Nephron (organoid): ENCODE results near the gene PLA2G12B.

Source experiments
- H3K27ac Mint-ChIP-seq, 3 experiments: 2 replicates each; pipeline ENCODE4 v1.8.0; 2020; ENCODE audit warnings: mixed read lengths in 3 of 3, mild to moderate bottlenecking in 2 of 3, moderate library complexity in 1 of 3
- H3K27me3 Mint-ChIP-seq: 2 replicates; pipeline ENCODE4 v1.8.0; 2021; ENCODE audit warnings: low read depth, mild to moderate bottlenecking, moderate library complexity, mixed read lengths
- H3K36me3 Mint-ChIP-seq: 2 replicates; pipeline ENCODE4 v1.8.0; 2020; ENCODE audit warnings: low read depth, mixed read lengths
- H3K4me1 Mint-ChIP-seq: 2 replicates; pipeline ENCODE4 v1.8.0; 2020; ENCODE audit warnings: mixed read lengths
- H3K4me3 Mint-ChIP-seq, 3 experiments: 2 replicates each; pipeline ENCODE4 v1.8.0; 2020; ENCODE audit warnings: mild to moderate bottlenecking in 3 of 3, mixed read lengths in 3 of 3, moderate library complexity in 2 of 3
- H3K9me3 Mint-ChIP-seq: 2 replicates; pipeline ENCODE4 v1.8.0; 2020; ENCODE audit warnings: mixed read lengths
- CTCF ChIP-seq, 3 experiments: fragments of 200-600 bp; sonication (generic); IDR thresholded peaks; one replicate each; pipeline ENCODE4 v1.5.0; 2021; ENCODE audit warnings: antibody characterized with exemption in 3 of 3; ENCODE audit not compliant: unreplicated experiment in 3 of 3

The PLA2G12B gene

GRCh38 chr10:72981882-72982529 is 27.4 kb upstream of the PLA2G12B start:
- peaks cover 7% of the 10 kb centered on the region for H3K36me3 Mint-ChIP-seq
- H3K9me3 Mint-ChIP-seq: peaks cover 43% of the 10 kb centered on the region
- no peaks in the 10 kb centered on the region for H3K4me1 Mint-ChIP-seq
- no peak overlapping the region for H3K4me3 Mint-ChIP-seq
- H3K27ac Mint-ChIP-seq: no peak overlapping the region
- no peaks in the 10 kb centered on the region for H3K27me3 Mint-ChIP-seq
- no peak for TF ChIP-seq CTCF (IDR thresholded peaks at IDR 0.05; ENCODE audit: unreplicated experiment in 3 of 3)

GRCh38 chr10:72981028-72981881 is 26.6 kb upstream of the PLA2G12B start:
- Mint-ChIP-seq H3K4me1 (no peaks in the 10 kb centered on the region), H3K27ac (no peak overlapping the region), H3K4me3 (no peak overlapping the region), H3K36me3 (peaks cover 8% of the 10 kb centered on the region), H3K9me3 (peaks cover 47% of the 10 kb centered on the region), H3K27me3 (no peaks in the 10 kb centered on the region)
- no peak for TF ChIP-seq CTCF (IDR thresholded peaks at IDR 0.05; ENCODE audit: unreplicated experiment in 3 of 3)

- Mint-ChIP-seq H3K36me3 (peaks cover 8% of the 10 kb centered on the region), H3K27me3 (no peaks in the 10 kb centered on the region), H3K4me3 (no peak overlapping the region), H3K27ac (no peak overlapping the region), H3K4me1 (no peaks in the 10 kb centered on the region), H3K9me3 (peaks cover 54% of the 10 kb centered on the region)
- TF ChIP-seq CTCF (IDR thresholded peaks at IDR 0.05; ENCODE audit: unreplicated experiment in 3 of 3): no peak
Observed at GRCh38 chr10:72980348-72980747, 25.7 kb upstream of the PLA2G12B start.

- H3K27ac Mint-ChIP-seq: no peak overlapping the region
- H3K4me1 Mint-ChIP-seq: no peaks in the 10 kb centered on the region
- H3K9me3 Mint-ChIP-seq: peaks cover 53% of the 10 kb centered on the region
- no peak for TF ChIP-seq CTCF (IDR thresholded peaks at IDR 0.05; ENCODE audit: unreplicated experiment in 3 of 3)
- no peaks in the 10 kb centered on the region for H3K27me3 Mint-ChIP-seq
- H3K4me3 Mint-ChIP-seq: no peak overlapping the region
- H3K36me3 Mint-ChIP-seq: peaks cover 8% of the 10 kb centered on the region
Observed at GRCh38 chr10:72979709-72980108, 25.1 kb upstream of the PLA2G12B start.

- peaks cover 55% of the 10 kb centered on the region for H3K9me3 Mint-ChIP-seq
- no peak overlapping the region for H3K27ac Mint-ChIP-seq
- H3K27me3 Mint-ChIP-seq: no peaks in the 10 kb centered on the region
- peaks cover 8% of the 10 kb centered on the region for H3K36me3 Mint-ChIP-seq
- no peak overlapping the region for H3K4me3 Mint-ChIP-seq
- H3K4me1 Mint-ChIP-seq: no peaks in the 10 kb centered on the region
- TF ChIP-seq CTCF (IDR thresholded peaks at IDR 0.05; ENCODE audit: unreplicated experiment in 3 of 3): no peak
Observed at GRCh38 chr10:72976886-72977285, 22.3 kb upstream of the PLA2G12B start.
